Suprapubic skin (tissue), 4 donors: ENCODE data around the gene USH1C. TPM values are rescaled to one million over a fixed set of nuclear protein-coding genes. Genes with fewer than 3 reads are reported as not detected.

ENCODE experiments used
- DNase-seq, 2 donors: peaks; one replicate each; pipeline ENCODE4 v3.0.0-alpha.2; 2019; ENCODE audit warnings: low spot score in 2 of 2
- H3K27ac ChIP-seq: fragments of 200-600 bp; sonication (generic); one replicate; pipeline ENCODE4 v1.5.1; 2019
- H3K27me3 ChIP-seq: fragments of 200-600 bp; sonication (generic); one replicate; pipeline ENCODE4 v1.5.1; 2019
- H3K36me3 ChIP-seq: fragments of 200-600 bp; sonication (generic); one replicate; pipeline ENCODE4 v1.5.1; 2019
- H3K4me1 ChIP-seq: fragments of 200-600 bp; sonication (generic); one replicate; pipeline ENCODE4 v1.5.1; 2019
- H3K4me3 ChIP-seq: fragments of 200-600 bp; sonication (generic); one replicate; pipeline ENCODE4 v1.5.1; 2019; ENCODE audit warnings: mild to moderate bottlenecking
- H3K9me3 ChIP-seq: fragments of 200-600 bp; sonication (generic); one replicate; pipeline ENCODE4 v1.5.1; 2019
- EP300 ChIP-seq: sonication (generic); formaldehyde crosslinking; IDR thresholded peaks from one replicate; pipeline ENCODE4 v1.6.1; 2017; ENCODE audit warnings: antibody characterized with exemption
- POLR2A ChIP-seq, 2 donors: fragments of 450-650 bp; IDR thresholded peaks; one replicate each; pipeline ENCODE4 v1.6.1; 2017; ENCODE audit warnings: antibody characterized with exemption in 2 of 2, mild to moderate bottlenecking in 2 of 2, moderate library complexity in 2 of 2
- POLR2AphosphoS5 ChIP-seq, 3 donors: sonication (generic); formaldehyde crosslinking; IDR thresholded peaks; one replicate each; pipeline ENCODE4 v1.6.1; 2017; ENCODE audit warnings: antibody characterized with exemption in 3 of 3
- WGBS: methylation state at CpG from one replicate; pipeline ENCODE4 v1.1.5; 2018; 5-methylcytosine and 5-hydroxymethylcytosine counted together
- total RNA-seq, 4 donors: library from RNA; depleted of rRNA; stranded (reverse); fragments of >200 nt; gene quantifications; one replicate each; pipeline ENCODE4 v1.1.0, GENCODE V29; 2016
- TF ChIP-seq, protein P1 (sequence below), 2 donors: fragments of 200-600 bp in 1 of 2; fragments of 450-650 bp in 1 of 2; sonication (generic) in 1 of 2; IDR thresholded peaks; one replicate each; pipeline ENCODE4 v1.5.1; 2016 to 2019; ENCODE audit warnings: antibody characterized with exemption in 2 of 2, mild to moderate bottlenecking in 1 of 2, moderate library complexity in 1 of 2

USH1C gene
- total RNA-seq, 4 donors from 2014 or later = not detected

- peaks cover 12% of the 10 kb centered on the region for H3K4me1 ChIP-seq
- no peaks in the 10 kb centered on the region for H3K36me3 ChIP-seq
- peaks cover 56% of the 10 kb centered on the region for H3K27me3 ChIP-seq
- no peak for DNase-seq
- WGBS = 63% methylated on average over 2 of the region's 3 CpGs
- H3K4me3 ChIP-seq = no peak overlapping the region
- no peak for TF ChIP-seq EP300
- TF ChIP-seq, protein P1, sequence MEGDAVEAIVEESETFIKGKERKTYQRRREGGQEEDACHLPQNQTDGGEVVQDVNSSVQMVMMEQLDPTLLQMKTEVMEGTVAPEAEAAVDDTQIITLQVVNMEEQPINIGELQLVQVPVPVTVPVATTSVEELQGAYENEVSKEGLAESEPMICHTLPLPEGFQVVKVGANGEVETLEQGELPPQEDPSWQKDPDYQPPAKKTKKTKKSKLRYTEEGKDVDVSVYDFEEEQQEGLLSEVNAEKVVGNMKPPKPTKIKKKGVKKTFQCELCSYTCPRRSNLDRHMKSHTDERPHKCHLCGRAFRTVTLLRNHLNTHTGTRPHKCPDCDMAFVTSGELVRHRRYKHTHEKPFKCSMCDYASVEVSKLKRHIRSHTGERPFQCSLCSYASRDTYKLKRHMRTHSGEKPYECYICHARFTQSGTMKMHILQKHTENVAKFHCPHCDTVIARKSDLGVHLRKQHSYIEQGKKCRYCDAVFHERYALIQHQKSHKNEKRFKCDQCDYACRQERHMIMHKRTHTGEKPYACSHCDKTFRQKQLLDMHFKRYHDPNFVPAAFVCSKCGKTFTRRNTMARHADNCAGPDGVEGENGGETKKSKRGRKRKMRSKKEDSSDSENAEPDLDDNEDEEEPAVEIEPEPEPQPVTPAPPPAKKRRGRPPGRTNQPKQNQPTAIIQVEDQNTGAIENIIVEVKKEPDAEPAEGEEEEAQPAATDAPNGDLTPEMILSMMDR (IDR thresholded peaks at IDR 0.05) = no peak
- TF ChIP-seq POLR2AphosphoS5 (IDR thresholded peaks at IDR 0.05) = no peak
- no peak for TF ChIP-seq POLR2A (IDR thresholded peaks at IDR 0.05)
- no peaks in the 10 kb centered on the region for H3K9me3 ChIP-seq
- H3K27ac ChIP-seq = no peak overlapping the region
Observed at GRCh38 chr11:17472467-17472866, 71.7 kb downstream of the USH1C start.

DNA sequence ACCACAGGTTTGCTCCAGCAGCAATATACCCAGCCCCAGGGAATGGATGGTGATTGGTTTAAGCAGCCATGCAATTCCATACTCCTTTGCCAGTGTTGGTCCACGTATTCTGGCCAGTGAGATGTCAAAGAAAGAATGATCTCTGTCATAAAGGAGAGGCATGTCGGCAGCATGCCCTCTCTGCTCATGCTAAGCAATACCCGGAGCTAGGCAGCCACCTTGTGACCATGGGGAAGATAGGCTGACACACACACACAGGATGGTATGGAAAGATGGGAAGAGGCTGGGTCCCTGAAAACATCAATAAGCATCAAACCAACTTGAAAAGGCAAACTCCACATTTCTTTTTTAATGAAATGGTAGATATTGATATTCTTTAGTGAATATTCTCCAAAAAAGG, 72.7 kb downstream of the USH1C start:
- Histone ChIP-seq H3K36me3 (no peaks in the 10 kb centered on the region), H3K4me1 (peaks cover 8% of the 10 kb centered on the region), H3K27ac (no peak overlapping the region), H3K4me3 (no peak overlapping the region), H3K9me3 (no peaks in the 10 kb centered on the region), H3K27me3 (peaks cover 46% of the 10 kb centered on the region)
- 86% methylated on average over 3 of the region's 3 CpGs for WGBS
- no peak for DNase-seq
- no peak for TF ChIP-seq EP300
- no peak for TF ChIP-seq POLR2A (IDR thresholded peaks at IDR 0.05)
- TF ChIP-seq, protein P1 (IDR thresholded peaks at IDR 0.05) = no peak
- no peak for TF ChIP-seq POLR2AphosphoS5 (IDR thresholded peaks at IDR 0.05)

DNA sequence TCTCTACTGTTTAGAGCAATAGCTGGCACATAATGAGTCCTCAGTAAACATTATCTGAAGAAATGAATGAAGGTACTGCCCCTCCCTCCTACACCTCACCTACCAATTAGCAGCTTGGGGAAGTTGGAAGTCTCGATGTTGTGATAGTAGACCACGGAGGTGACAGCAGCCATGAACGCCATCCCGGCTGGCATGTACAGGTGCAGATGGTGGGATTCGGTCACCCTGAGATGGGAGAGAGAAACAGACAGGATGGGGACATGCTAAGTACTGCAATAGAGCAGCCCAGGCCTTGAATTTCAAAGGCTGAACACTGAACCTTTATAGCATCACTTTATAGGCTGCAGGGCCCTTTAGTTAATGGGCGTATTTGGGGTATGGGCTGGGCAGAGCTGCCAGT, 74.2 kb downstream of the USH1C start:
- DNase-seq = no peak
- H3K9me3 ChIP-seq = no peaks in the 10 kb centered on the region
- no peak overlapping the region for H3K4me3 ChIP-seq
- peaks cover 31% of the 10 kb centered on the region for H3K27me3 ChIP-seq
- no peak overlapping the region for H3K27ac ChIP-seq
- WGBS = 90% methylated on average over 6 of the region's 6 CpGs
- no peaks in the 10 kb centered on the region for H3K36me3 ChIP-seq
- TF ChIP-seq POLR2A (IDR thresholded peaks at IDR 0.05) = no peak
- H3K4me1 ChIP-seq = no peaks in the 10 kb centered on the region

DNA sequence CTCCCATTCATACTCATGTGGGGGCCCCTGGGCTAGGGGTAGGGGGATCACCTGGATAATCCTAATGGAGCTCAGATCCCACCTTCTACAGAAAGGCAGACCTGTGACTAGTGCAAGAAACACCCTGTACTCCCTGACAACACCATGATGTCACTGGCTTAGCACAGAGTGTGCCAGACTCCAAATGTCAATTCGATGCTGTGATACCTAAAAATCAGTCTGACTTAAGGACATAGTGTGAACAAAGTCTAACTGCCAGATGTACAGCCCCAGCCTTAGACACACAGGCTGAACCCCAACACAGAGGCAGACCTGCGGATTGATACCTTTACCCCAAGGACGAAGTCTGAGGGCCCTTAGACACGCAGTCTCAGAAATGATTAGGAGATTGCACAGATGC, 76.1 kb downstream of the USH1C start:
- Histone ChIP-seq H3K27me3 (peaks cover 15% of the 10 kb centered on the region), H3K4me1 (no peaks in the 10 kb centered on the region), H3K9me3 (no peaks in the 10 kb centered on the region), H3K4me3 (no peak overlapping the region), H3K36me3 (no peaks in the 10 kb centered on the region), H3K27ac (no peak overlapping the region)
- no peak for DNase-seq
- 90% methylated on average over 4 of the region's 4 CpGs for WGBS
- TF ChIP-seq POLR2AphosphoS5 (IDR thresholded peaks at IDR 0.05) = no peak
- TF ChIP-seq EP300 = no peak
- no peak for TF ChIP-seq POLR2A (IDR thresholded peaks at IDR 0.05)
- TF ChIP-seq, protein P1 (IDR thresholded peaks at IDR 0.05) = no peak

DNA sequence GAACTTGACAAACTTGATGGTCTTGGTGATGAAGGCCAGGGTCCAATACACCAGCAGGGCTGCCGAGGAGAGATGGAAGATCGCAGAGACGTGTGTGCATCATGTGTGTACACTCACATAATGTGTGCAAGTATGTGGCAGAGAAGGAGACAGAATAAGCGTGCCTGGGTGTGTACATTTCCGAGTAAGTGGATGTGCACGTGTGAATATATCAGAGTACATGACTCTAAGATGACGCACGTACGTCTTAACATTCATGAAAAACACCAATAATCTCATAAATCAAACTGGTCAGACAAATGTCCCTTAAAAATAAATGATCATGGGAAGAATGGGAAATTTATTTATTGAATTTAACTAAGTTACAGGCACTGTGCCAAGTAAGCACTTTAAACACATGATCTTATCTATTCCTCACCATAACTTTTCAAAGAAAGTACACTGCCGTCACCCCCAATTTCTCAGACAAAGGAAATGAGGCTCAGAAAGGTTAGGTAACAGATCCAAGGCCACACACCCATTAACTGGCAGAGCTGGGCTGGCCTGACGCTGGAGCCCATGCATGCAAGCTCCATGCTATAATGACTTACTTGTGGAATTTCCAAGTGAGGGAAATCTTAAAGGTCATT, 80.6 kb downstream of the USH1C start:
- DNase-seq = no peak
- no peaks in the 10 kb centered on the region for H3K9me3 ChIP-seq
- H3K27ac ChIP-seq = no peak overlapping the region
- peaks cover 4% of the 10 kb centered on the region for H3K27me3 ChIP-seq
- TF ChIP-seq POLR2A (IDR thresholded peaks at IDR 0.05) = no peak
- TF ChIP-seq POLR2AphosphoS5 (IDR thresholded peaks at IDR 0.05) = no peak
- no peak for TF ChIP-seq EP300
- TF ChIP-seq, protein P1 (IDR thresholded peaks at IDR 0.05) = no peak
- WGBS = 63% methylated on average over 11 of the region's 11 CpGs
- H3K4me1 ChIP-seq = no peaks in the 10 kb centered on the region
- no peak overlapping the region for H3K4me3 ChIP-seq
- no peaks in the 10 kb centered on the region for H3K36me3 ChIP-seq

DNA sequence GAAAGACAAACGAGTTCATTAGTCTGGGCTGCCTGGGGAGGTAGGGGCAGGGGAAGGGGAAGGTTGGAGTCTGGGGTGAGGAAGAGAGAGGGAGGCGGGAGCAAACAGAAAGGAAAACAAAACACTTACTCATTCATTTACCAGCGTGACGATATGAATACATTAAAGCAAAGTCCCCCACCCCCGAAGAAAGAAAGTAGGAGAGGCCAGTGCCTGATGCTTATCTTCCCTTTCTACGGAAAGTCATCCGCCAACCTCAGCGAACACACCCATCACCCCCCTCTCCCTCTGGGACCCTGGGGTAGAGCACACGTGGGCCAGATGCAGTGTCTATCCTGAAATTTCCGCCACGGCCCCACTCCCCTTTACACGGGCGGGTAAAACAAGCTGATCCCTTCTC, 81.3 kb downstream of the USH1C start:
- WGBS = 60% methylated on average over 13 of the region's 13 CpGs
- DNase-seq = no peak

More for the DNA sequence above, 81.3 kb downstream of the USH1C start:
- TF ChIP-seq, protein P1 (IDR thresholded peaks at IDR 0.05) = no peak
- no peak for TF ChIP-seq POLR2A (IDR thresholded peaks at IDR 0.05)
- no peak for TF ChIP-seq EP300
- no peak for TF ChIP-seq POLR2AphosphoS5 (IDR thresholded peaks at IDR 0.05)
- Histone ChIP-seq H3K9me3 (no peaks in the 10 kb centered on the region), H3K27me3 (peaks cover 4% of the 10 kb centered on the region), H3K27ac (no peak overlapping the region), H3K4me1 (no peaks in the 10 kb centered on the region), H3K36me3 (no peaks in the 10 kb centered on the region), H3K4me3 (no peak overlapping the region)
